ENCODE results near the gene GFOD1.

GFOD1 gene

GRCh38 chr6:13359287-13359686 is 128.1 kb downstream of the GFOD1 start:
- Histone ChIP-seq H3K36me3 (ENCODE audit: control insufficient read depth, insufficient read depth, low read length) (peaks cover 2% of the 10 kb centered on the region), H3K27me3 (ENCODE audit: control insufficient read depth, insufficient read depth, low read length) (no peaks in the 10 kb centered on the region), H3K27ac (ENCODE audit: low read depth, low read length) (no peak overlapping the region), H3K4me1 (ENCODE audit: control insufficient read depth, insufficient read depth, low read length) (peaks cover 3% of the 10 kb centered on the region), H3K9ac (ENCODE audit: low read length) (no peak overlapping the region), H3K4me3 (ENCODE audit: low read length) (no peak overlapping the region)

- H3K27ac ChIP-seq (ENCODE audit: low read depth, low read length) = no peak overlapping the region
- H3K4me3 ChIP-seq (ENCODE audit: low read length) = no peak overlapping the region
- H3K4me1 ChIP-seq (ENCODE audit: control insufficient read depth, insufficient read depth, low read length) = peaks cover 3% of the 10 kb centered on the region
- H3K27me3 ChIP-seq (ENCODE audit: control insufficient read depth, insufficient read depth, low read length) = no peaks in the 10 kb centered on the region
- no peak overlapping the region for H3K9ac ChIP-seq (ENCODE audit: low read length)
- H3K36me3 ChIP-seq (ENCODE audit: control insufficient read depth, insufficient read depth, low read length) = no peaks in the 10 kb centered on the region
These were observed 128.9 kb downstream of the GFOD1 start for GRCh38 chr6:13358511-13358910.

- Histone ChIP-seq H3K27me3 (ENCODE audit: control insufficient read depth, insufficient read depth, low read length) (no peaks in the 10 kb centered on the region), H3K36me3 (ENCODE audit: control insufficient read depth, insufficient read depth, low read length) (no peaks in the 10 kb centered on the region), H3K9ac (ENCODE audit: low read length) (no peak overlapping the region), H3K4me3 (ENCODE audit: low read length) (no peak overlapping the region), H3K27ac (ENCODE audit: low read depth, low read length) (no peak overlapping the region), H3K4me1 (ENCODE audit: control insufficient read depth, insufficient read depth, low read length) (peaks cover 3% of the 10 kb centered on the region)
These were observed 129.8 kb downstream of the GFOD1 start for GRCh38 chr6:13357551-13358075.

- no peak overlapping the region for H3K9ac ChIP-seq (ENCODE audit: low read length)
- H3K27me3 ChIP-seq (ENCODE audit: control insufficient read depth, insufficient read depth, low read length) = no peaks in the 10 kb centered on the region
- H3K4me3 ChIP-seq (ENCODE audit: low read length) = no peak overlapping the region
- no peak overlapping the region for H3K27ac ChIP-seq (ENCODE audit: low read depth, low read length)
- H3K36me3 ChIP-seq (ENCODE audit: control insufficient read depth, insufficient read depth, low read length) = no peaks in the 10 kb centered on the region
- peaks cover 3% of the 10 kb centered on the region for H3K4me1 ChIP-seq (ENCODE audit: control insufficient read depth, insufficient read depth, low read length)
These were observed 131.2 kb downstream of the GFOD1 start for GRCh38 chr6:13355999-13356785.

- no peak overlapping the region for H3K9ac ChIP-seq (ENCODE audit: low read length)
These were observed 132.1 kb downstream of the GFOD1 start for GRCh38 chr6:13355043-13355945.

GRCh38 chr6:13354331-13355042 is 132.9 kb downstream of the GFOD1 start:
- Histone ChIP-seq H3K4me1 (ENCODE audit: control insufficient read depth, insufficient read depth, low read length) (peaks cover 3% of the 10 kb centered on the region), H3K27ac (ENCODE audit: low read depth, low read length) (no peak overlapping the region)

More at GRCh38 chr6:13355043-13355945, 132.1 kb downstream of the GFOD1 start:
- Histone ChIP-seq H3K4me3 (ENCODE audit: low read length) (no peak overlapping the region), H3K36me3 (ENCODE audit: control insufficient read depth, insufficient read depth, low read length) (no peaks in the 10 kb centered on the region), H3K27ac (ENCODE audit: low read depth, low read length) (no peak overlapping the region), H3K27me3 (ENCODE audit: control insufficient read depth, insufficient read depth, low read length) (no peaks in the 10 kb centered on the region), H3K4me1 (ENCODE audit: control insufficient read depth, insufficient read depth, low read length) (peaks cover 3% of the 10 kb centered on the region)

GRCh38 chr6:13352165-13352564 is 135.2 kb downstream of the GFOD1 start:
- no peaks in the 10 kb centered on the region for H3K27me3 ChIP-seq (ENCODE audit: control insufficient read depth, insufficient read depth, low read length)
- H3K4me1 ChIP-seq (ENCODE audit: control insufficient read depth, insufficient read depth, low read length) = peaks cover 3% of the 10 kb centered on the region
- no peak overlapping the region for H3K9ac ChIP-seq (ENCODE audit: low read length)
- H3K36me3 ChIP-seq (ENCODE audit: control insufficient read depth, insufficient read depth, low read length) = no peaks in the 10 kb centered on the region
- no peak overlapping the region for H3K4me3 ChIP-seq (ENCODE audit: low read length)
- no peak overlapping the region for H3K27ac ChIP-seq (ENCODE audit: low read depth, low read length)

More at GRCh38 chr6:13354331-13355042, 132.9 kb downstream of the GFOD1 start:
- H3K27me3 ChIP-seq (ENCODE audit: control insufficient read depth, insufficient read depth, low read length) = no peaks in the 10 kb centered on the region
- H3K36me3 ChIP-seq (ENCODE audit: control insufficient read depth, insufficient read depth, low read length) = no peaks in the 10 kb centered on the region
- H3K4me3 ChIP-seq (ENCODE audit: low read length) = no peak overlapping the region
- no peak overlapping the region for H3K9ac ChIP-seq (ENCODE audit: low read length)

GRCh38 chr6:13351271-13351670 is 136.1 kb downstream of the GFOD1 start:
- H3K36me3 ChIP-seq (ENCODE audit: control insufficient read depth, insufficient read depth, low read length) = no peaks in the 10 kb centered on the region
- no peaks in the 10 kb centered on the region for H3K27me3 ChIP-seq (ENCODE audit: control insufficient read depth, insufficient read depth, low read length)
- no peak overlapping the region for H3K9ac ChIP-seq (ENCODE audit: low read length)
- peaks cover 3% of the 10 kb centered on the region for H3K4me1 ChIP-seq (ENCODE audit: control insufficient read depth, insufficient read depth, low read length)
- no peak overlapping the region for H3K4me3 ChIP-seq (ENCODE audit: low read length)
- no peak overlapping the region for H3K27ac ChIP-seq (ENCODE audit: low read depth, low read length)

- Histone ChIP-seq H3K27ac (ENCODE audit: low read depth, low read length) (no peak overlapping the region), H3K4me1 (ENCODE audit: control insufficient read depth, insufficient read depth, low read length) (no peaks in the 10 kb centered on the region), H3K4me3 (ENCODE audit: low read length) (no peak overlapping the region), H3K27me3 (ENCODE audit: control insufficient read depth, insufficient read depth, low read length) (no peaks in the 10 kb centered on the region), H3K36me3 (ENCODE audit: control insufficient read depth, insufficient read depth, low read length) (no peaks in the 10 kb centered on the region), H3K9ac (ENCODE audit: low read length) (no peak overlapping the region)
These were observed 137.4 kb downstream of the GFOD1 start for GRCh38 chr6:13349811-13350506.

- Histone ChIP-seq H3K4me3 (ENCODE audit: low read length) (no peak overlapping the region), H3K4me1 (ENCODE audit: control insufficient read depth, insufficient read depth, low read length) (no peaks in the 10 kb centered on the region), H3K36me3 (ENCODE audit: control insufficient read depth, insufficient read depth, low read length) (no peaks in the 10 kb centered on the region), H3K27me3 (ENCODE audit: control insufficient read depth, insufficient read depth, low read length) (no peaks in the 10 kb centered on the region), H3K9ac (ENCODE audit: low read length) (no peak overlapping the region), H3K27ac (ENCODE audit: low read depth, low read length) (no peak overlapping the region)
These were observed 138.9 kb downstream of the GFOD1 start for GRCh38 chr6:13348334-13349113.

GRCh38 chr6:13346245-13346644 is 141.2 kb downstream of the GFOD1 start:
- H3K4me3 ChIP-seq (ENCODE audit: low read length) = no peak overlapping the region
- H3K27ac ChIP-seq (ENCODE audit: low read depth, low read length) = no peak overlapping the region
- H3K4me1 ChIP-seq (ENCODE audit: control insufficient read depth, insufficient read depth, low read length) = no peaks in the 10 kb centered on the region
- H3K9ac ChIP-seq (ENCODE audit: low read length) = no peak overlapping the region
- no peaks in the 10 kb centered on the region for H3K27me3 ChIP-seq (ENCODE audit: control insufficient read depth, insufficient read depth, low read length)
- H3K36me3 ChIP-seq (ENCODE audit: control insufficient read depth, insufficient read depth, low read length) = no peaks in the 10 kb centered on the region

Measured in rectal smooth muscle tissue (tissue), 1 donor.